GM19468 (cell line): ENCODE results near the gene ZFAND4.
A peak's percentile ranks its signal among the peaks of the same experiment; 100 is the strongest.
"Not testable (repeated sequence)": the region's sequence is repeated elsewhere in the genome, so short reads cannot be mapped to it uniquely, and the experiment has no call there.

ENCODE experiments used
- ATAC-seq: cut with Tn5 transposase; IDR thresholded peaks from one replicate; pipeline ENCODE4 v1.9.1; 2021; ENCODE audit warnings: mild to moderate bottlenecking, moderate library complexity, moderate number of reproducible peaks; ENCODE audit not compliant: unreplicated experiment; ENCODE audit errors: extremely low read depth

ZFAND4 gene

GRCh38 chr10:45672181-45673073 lies at the start of gene ZFAND4:
TSS of gene ZFAND4 (minus strand) at chr10:45672772. CDS start at chr10:45663725, 9,047 bp downstream.
- ATAC-seq: peak; percentile 97

- ATAC-seq: not testable (repeated sequence)
These were observed 48.9 kb upstream of the ZFAND4 start for GRCh38 chr10:45721503-45721902.

- ATAC-seq: not testable (repeated sequence)
These were observed 45.1 kb upstream of the ZFAND4 start for GRCh38 chr10:45717642-45718041.

GRCh38 chr10:45717053-45717452 lies 44.5 kb upstream of the ZFAND4 start:
- not testable (repeated sequence) for ATAC-seq

- not testable (repeated sequence) for ATAC-seq
These were observed 38.7 kb upstream of the ZFAND4 start for GRCh38 chr10:45711223-45711622.

GRCh38 chr10:45710200-45710796 lies 37.7 kb upstream of the ZFAND4 start:
- not testable (repeated sequence) for ATAC-seq

GRCh38 chr10:45678467-45678866 lies 5.9 kb upstream of the ZFAND4 start:
- ATAC-seq: not testable (repeated sequence)

- no peak for ATAC-seq
These were observed 2.8 kb upstream of the ZFAND4 start for GRCh38 chr10:45675388-45675787.

- ATAC-seq: no peak
These were observed 589 bp upstream of the ZFAND4 start for GRCh38 chr10:45673074-45673648.

GRCh38 chr10:45671300-45671699 lies 1.3 kb downstream of the ZFAND4 start:
- not testable (repeated sequence) for ATAC-seq

- ATAC-seq: not testable (repeated sequence)
These were observed 2.7 kb downstream of the ZFAND4 start for GRCh38 chr10:45669897-45670296.

- ATAC-seq: no peak
These were observed 11.6 kb downstream of the ZFAND4 start for GRCh38 chr10:45660876-45661411.

GRCh38 chr10:45657033-45657926 lies 15.3 kb downstream of the ZFAND4 start:
- no peak for ATAC-seq

- ATAC-seq: no peak
These were observed 17.4 kb downstream of the ZFAND4 start for GRCh38 chr10:45655219-45655618.

- ATAC-seq: not testable (repeated sequence)
These were observed 17.8 kb downstream of the ZFAND4 start for GRCh38 chr10:45654753-45655141.

GRCh38 chr10:45653454-45653853 lies 19.1 kb downstream of the ZFAND4 start:
- peak; percentile 55 for ATAC-seq

GRCh38 chr10:45652511-45652910 lies 20.1 kb downstream of the ZFAND4 start:
- no peak for ATAC-seq

GRCh38 chr10:45649296-45649695 lies 23.3 kb downstream of the ZFAND4 start:
- no peak for ATAC-seq

GRCh38 chr10:45647118-45647517 lies 25.5 kb downstream of the ZFAND4 start:
- no peak for ATAC-seq
